Measurements from ENCODE around the gene CXCL14.

The CXCL14 gene

GRCh38 chr5:135566422-135567400 lies 12.1 kb downstream of the CXCL14 start:
- DNase-seq: no peak

- DNase-seq: peak; percentile 80 to 85
These were observed 12.9 kb downstream of the CXCL14 start for GRCh38 chr5:135565725-135566421.

GRCh38 chr5:135565266-135565665 lies 13.5 kb downstream of the CXCL14 start:
- no peak for DNase-seq

GRCh38 chr5:135564331-135564730 lies 14.5 kb downstream of the CXCL14 start:
- no peak for DNase-seq

- DNase-seq: no peak
These were observed 17.5 kb downstream of the CXCL14 start for GRCh38 chr5:135561266-135561665.

- DNase-seq: peak; percentile 68 to 86
These were observed 17.9 kb downstream of the CXCL14 start for GRCh38 chr5:135560858-135561257.

- no peak for DNase-seq
These were observed 19.4 kb downstream of the CXCL14 start for GRCh38 chr5:135559354-135559753.

- DNase-seq: no peak
These were observed 21.5 kb downstream of the CXCL14 start for GRCh38 chr5:135557076-135557838.

GRCh38 chr5:135556620-135557019 lies 22.2 kb downstream of the CXCL14 start:
- DNase-seq: no peak

- DNase-seq: no peak
These were observed 23.3 kb downstream of the CXCL14 start for GRCh38 chr5:135555530-135555929.

- no peak for DNase-seq
These were observed 24.9 kb downstream of the CXCL14 start for GRCh38 chr5:135553688-135554462.

- DNase-seq: peak; percentile 61 to 70
These were observed 27.0 kb downstream of the CXCL14 start for GRCh38 chr5:135551593-135552447.

- DNase-seq: no peak
These were observed 29.4 kb downstream of the CXCL14 start for GRCh38 chr5:135549413-135549812.

- no peak for DNase-seq
These were observed 31.1 kb downstream of the CXCL14 start for GRCh38 chr5:135547590-135548254.

GRCh38 chr5:135546912-135547311 lies 31.9 kb downstream of the CXCL14 start:
- DNase-seq: no peak

GRCh38 chr5:135546101-135546500 lies 32.7 kb downstream of the CXCL14 start:
- DNase-seq: no peak

GRCh38 chr5:135545099-135545498 lies 33.7 kb downstream of the CXCL14 start:
- DNase-seq: no peak

- DNase-seq: no peak
These were observed 35.1 kb downstream of the CXCL14 start for GRCh38 chr5:135543485-135544304.

- DNase-seq: no peak
These were observed 35.7 kb downstream of the CXCL14 start for GRCh38 chr5:135543001-135543484.

Data from stimulated activated CD4-positive, alpha-beta T cell treated with anti-CD3 and anti-CD28 coated beads, Interleukin-2, amount 100 ng/mL, for 24 hours (primary cell).